ENCODE results near the gene ALDH1B1.

GRCh38 chr9:38441347-38442085 lies 49.0 kb downstream of the ALDH1B1 start:
- TF ChIP-seq, protein P1, sequence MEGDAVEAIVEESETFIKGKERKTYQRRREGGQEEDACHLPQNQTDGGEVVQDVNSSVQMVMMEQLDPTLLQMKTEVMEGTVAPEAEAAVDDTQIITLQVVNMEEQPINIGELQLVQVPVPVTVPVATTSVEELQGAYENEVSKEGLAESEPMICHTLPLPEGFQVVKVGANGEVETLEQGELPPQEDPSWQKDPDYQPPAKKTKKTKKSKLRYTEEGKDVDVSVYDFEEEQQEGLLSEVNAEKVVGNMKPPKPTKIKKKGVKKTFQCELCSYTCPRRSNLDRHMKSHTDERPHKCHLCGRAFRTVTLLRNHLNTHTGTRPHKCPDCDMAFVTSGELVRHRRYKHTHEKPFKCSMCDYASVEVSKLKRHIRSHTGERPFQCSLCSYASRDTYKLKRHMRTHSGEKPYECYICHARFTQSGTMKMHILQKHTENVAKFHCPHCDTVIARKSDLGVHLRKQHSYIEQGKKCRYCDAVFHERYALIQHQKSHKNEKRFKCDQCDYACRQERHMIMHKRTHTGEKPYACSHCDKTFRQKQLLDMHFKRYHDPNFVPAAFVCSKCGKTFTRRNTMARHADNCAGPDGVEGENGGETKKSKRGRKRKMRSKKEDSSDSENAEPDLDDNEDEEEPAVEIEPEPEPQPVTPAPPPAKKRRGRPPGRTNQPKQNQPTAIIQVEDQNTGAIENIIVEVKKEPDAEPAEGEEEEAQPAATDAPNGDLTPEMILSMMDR (IDR thresholded peaks at IDR 0.05): no peak
- no peak for TF ChIP-seq POLR2A (IDR thresholded peaks at IDR 0.05)
